GM21360 (cell line): ENCODE measurements around the gene TBC1D14.
A peak's percentile ranks its signal among the peaks of the same experiment; 100 is the strongest.

ENCODE experiments used
- ATAC-seq: cut with Tn5 transposase; IDR thresholded peaks from one replicate; pipeline ENCODE4 v1.9.1; 2021; ENCODE audit warnings: mild to moderate bottlenecking, moderate library complexity; ENCODE audit not compliant: unreplicated experiment

Gene TBC1D14

DNA sequence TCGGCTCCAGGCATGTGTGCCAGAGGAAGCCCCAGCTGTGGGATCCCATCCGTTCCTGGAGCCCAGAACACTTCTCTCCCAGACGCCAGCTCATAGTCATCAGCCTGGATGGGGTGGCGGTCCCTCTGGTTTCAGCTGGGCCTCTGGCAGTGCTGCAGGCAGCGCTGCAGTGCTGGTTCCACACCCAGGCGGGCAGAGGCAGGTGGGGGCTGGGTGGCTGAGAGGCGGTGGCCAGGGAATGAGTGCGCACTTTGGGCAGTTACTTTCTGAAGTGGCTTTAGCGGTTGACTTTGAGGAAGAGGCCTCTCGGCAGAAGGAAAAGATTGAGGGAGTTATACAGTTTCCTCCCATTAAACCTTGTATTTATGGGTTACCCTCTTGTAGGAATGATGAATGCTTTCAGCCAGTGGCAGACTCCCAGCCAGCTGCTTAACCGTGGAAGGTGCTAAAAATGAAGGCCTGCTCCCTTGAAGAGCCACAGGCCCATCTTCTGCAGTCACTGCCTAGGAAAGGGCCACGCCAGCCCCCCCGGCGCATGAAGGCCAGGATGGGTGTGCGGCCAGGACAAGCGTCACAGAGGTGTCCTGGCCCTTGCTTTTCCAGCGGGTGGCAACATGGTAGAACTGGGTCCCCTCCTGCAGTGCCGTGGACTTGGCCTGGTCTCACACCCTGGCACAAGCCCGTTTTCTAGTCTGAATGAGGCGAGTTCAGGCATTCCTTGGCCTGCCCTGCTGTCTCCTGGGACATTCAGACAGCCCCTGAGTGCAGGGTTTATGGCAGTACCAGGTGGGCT is 143.5 kb downstream of the TBC1D14 start:
- no peak for ATAC-seq

DNA sequence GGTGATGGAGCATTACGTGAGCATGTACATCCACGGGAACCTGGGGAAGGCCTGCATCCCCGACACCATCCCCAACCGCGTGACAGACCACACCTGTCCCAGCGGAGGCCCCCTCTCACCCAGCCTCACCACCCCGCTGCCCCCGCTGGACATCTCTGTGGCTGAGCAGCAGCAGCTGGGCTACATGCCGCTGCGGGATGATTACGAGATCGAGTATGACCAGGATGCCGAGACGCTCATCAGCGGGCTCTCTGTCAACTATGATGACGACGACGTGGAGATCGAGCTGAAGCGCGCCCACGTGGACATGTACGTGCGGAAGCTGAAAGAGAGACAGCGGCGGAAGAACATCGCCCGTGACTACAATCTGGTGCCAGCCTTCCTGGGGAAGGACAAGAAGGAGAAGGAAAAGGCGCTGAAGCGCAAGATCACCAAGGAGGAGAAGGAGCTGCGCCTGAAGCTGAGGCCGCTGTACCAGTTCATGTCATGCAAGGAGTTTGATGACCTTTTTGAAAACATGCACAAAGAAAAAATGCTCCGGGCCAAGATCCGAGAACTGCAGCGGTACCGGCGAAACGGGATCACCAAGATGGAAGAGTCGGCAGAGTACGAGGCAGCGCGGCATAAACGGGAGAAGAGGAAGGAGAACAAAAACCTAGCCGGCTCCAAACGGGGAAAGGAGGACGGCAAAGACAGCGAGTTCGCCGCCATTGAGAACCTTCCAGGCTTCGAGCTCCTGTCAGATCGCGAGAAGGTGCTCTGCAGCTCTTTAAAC is 144.7 kb downstream of the TBC1D14 start:
- ATAC-seq, result no peak

DNA sequence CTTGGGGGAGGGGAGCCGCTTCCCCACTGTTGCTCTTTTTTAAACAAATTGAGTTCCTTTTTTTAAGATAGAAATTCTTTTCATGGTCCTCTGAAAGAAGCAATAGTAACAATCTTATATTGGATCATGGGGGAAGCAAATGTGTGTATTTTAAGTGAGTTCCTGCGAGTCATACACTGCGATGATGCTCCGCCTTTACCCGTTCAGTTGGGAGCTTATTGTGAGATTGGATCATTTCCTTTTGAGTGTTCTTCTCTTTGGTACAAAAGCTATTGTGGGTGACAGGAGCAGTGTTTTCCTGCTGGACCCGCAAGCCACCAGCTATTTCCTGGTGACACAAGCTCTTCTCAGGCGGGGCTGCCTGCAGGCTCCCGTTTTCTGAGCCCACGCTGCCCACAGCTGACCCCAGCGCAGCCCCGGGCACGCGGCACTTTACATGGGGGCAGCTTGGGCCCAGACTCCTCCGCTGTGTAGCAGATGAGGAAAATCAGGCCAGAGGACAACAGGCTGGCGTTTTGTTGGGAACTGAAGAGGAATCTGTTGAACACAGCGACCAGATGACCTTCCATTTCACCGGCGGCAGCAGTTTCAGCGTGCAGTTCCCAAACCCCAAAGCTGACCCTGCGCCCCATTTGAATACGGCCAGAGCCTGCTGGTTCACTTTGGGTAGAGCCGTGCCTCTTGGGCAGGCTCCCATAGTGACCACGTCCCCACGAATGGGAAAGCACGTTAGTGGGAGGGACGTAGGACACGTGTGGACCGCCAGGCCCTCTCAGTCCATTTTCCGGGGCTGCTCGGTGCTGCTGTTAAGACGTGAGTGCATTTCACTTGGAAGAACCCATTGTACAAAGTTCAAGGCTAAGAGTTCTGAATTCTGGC is 145.7 kb downstream of the TBC1D14 start:
- ATAC-seq, result no peak

DNA sequence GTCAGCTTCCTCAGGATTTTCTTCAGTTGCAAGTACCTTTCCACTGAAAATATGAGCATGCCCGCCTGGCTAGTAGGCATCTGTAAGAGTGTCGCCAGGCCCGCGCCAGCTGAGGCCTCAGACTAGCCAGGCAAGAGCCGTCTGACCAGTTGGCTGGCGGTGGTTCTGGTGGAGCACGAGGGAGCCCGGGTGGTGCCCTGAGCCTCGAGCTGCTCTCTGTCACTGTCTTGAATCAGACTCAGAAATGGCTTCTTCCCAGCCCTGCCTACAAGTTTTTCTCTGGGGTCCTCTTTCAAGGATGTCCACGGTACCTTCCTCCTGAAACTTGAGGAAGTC is 146.3 kb downstream of the TBC1D14 start:
- ATAC-seq, result no peak

DNA sequence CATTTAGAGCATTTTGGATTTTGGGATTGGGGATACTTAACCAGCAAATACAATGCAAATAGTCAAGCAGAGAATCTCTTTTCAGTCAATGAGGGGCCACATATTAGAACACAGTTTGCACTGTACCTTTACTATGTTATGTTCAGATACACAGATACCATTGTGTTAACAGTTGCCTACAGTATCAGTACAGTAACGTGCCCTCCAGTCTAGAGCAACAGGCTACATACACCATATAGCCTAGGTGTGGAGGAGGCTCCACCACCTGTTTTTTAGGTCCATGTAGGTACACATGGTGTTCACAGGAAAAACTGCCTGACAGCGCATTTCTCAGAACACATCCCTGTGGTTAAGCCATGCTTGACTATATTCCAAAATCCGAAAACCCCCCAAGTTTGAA is 149.2 kb downstream of the TBC1D14 start:
- ATAC-seq, result peak; percentile 15

DNA sequence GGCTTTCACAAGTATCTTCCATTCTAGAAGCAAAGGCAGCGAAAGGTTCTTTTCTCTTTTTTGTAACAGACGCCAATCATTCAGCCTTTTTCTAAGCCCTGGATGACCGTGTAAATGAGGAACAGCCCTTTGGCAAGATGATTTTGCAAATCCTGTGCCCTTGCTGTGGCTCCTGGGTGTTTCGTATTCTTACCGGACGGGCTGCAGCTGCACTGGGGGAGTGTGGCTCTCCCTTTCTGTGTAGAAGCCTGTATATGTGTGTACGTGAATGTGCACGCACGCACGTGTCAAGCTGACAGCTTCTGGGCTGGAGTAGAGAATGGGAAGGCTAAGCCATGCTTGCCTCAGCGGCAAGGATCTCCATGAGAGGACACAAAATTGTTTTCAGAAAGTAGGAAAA is 150.0 kb downstream of the TBC1D14 start:
- ATAC-seq, result no peak

DNA sequence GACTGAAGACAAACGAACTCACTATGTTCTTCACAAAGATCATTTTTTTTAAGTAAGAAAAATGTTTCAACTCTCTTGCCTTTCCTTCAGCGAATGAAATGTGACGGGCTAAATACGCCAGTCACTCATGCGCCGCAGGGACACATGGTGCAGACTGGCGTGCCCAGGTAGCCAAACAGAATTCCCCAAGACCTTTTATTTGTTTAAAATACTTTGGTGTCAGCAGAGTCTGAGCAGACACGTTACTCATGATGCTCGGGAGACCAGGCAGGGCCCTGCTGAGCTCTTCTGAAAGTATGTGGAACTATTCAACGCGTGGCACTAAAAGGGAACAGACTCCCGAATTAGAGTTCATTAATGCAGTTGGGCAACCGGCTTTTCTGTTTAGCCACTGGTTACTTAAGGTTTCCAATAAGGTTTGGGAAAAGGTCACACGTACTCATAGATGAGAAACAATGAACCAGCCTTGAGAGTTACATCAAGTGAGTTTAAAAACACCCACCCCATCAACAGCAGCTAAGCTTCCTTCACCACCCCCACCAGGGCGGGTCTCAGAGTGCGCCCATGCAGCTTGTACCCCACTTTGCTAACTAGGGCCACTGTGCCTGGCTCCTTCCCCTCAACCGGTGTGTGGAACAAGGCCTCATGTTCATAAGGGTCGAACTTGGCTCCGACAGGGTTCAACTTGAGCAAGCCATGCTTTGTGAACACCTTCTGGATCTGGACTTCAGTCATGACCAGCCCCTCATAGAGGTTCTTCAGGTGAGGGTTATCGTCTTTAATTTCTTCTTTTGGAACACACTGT is 150.9 kb downstream of the TBC1D14 start:
- no peak for ATAC-seq

DNA sequence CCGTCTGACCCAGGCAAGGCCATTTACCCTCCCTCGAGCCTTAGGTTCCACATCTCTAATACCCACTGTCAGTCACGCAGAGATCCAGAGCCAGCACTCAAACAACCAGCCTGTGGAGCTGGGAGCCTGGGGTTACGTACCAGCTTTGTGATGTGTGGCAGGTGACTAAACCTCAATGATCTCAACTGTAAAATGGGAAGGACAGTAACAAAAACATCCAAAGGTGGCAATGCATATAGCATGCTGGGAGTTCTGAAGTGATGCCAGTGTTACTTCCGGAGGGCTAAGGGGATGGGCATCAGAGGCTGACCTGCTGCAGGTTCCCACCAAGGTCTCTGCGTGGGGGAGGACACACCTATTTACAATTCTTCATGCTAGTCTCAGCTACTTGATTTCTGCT is 152.2 kb downstream of the TBC1D14 start:
- no peak for ATAC-seq

DNA sequence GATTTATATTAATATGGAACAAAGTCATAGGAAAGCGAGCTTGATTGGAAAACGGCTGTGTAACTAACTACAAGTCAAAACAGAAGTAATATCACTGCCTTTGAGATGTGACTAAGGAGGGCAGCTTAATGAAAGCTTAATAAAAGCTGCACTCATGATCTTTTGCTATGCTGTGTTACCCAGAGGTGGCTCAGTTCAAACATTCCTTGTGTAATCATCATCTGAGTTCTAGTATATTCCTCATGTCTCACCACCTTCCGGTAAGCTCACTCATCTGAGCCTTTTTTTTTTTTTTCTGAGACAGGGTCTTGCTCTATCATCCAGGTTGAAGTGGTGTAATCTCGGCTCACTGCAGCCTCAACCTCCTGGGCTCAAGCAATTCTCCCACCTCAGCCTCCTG is 153.2 kb downstream of the TBC1D14 start:
- ATAC-seq, result no peak

DNA sequence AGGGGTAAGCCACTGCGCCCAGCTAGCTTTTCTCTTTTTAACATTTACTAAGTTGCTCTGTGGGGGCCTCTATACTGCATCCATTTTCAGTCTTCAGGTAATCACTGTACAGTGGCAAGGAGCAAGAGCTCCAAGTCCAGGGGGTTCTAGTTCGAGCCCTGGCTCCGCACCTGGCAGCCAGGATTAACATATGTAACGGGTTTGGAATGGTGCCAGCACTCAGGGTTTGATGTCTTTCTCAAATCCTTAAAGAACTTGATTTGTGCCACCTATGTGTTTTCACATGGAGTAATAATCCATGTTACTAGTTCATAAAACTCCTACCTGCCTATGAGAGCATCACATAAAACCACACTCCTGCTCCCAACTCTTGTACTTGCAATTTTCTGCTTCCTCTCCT is 153.7 kb downstream of the TBC1D14 start:
- no peak for ATAC-seq

DNA sequence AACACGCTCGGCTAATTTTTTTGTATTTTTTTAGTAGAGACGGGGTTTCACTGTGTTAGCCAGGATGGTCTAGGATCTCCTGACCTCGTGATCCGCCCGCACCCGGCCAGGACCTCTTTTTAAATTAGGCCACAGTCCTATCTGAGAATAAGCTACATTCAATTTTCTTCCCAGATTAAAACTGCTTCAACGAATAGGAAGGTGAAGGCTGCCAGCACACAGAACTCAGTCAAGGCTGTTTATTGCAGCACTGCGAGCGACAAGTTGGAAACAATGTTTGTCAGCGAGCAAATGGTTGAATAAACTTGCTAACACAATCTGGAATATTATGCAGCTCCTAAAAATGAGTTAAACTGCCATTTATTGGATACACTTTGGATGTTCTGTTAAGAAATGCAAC is 156.4 kb downstream of the TBC1D14 start:
- ATAC-seq, result no peak

DNA sequence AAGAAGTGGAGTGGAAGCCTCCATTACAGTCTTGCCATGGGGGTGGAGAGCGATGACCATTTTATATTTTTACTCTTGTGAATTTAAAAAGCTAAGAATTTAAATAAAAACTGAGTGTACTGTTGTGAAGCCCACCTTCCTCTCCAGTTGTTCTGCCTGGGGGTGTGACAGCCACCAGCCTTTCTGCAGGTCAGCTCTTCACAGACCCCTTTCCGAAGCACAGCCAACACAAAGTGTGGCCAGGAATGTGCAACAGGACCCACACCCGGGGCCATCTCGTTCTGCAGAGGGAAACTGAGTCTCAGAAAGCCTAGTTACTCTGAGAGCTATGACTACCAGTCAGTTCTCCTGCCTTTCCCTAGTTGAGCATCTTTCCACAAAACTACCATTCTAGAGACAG is 156.9 kb downstream of the TBC1D14 start:
- ATAC-seq, result no peak

DNA sequence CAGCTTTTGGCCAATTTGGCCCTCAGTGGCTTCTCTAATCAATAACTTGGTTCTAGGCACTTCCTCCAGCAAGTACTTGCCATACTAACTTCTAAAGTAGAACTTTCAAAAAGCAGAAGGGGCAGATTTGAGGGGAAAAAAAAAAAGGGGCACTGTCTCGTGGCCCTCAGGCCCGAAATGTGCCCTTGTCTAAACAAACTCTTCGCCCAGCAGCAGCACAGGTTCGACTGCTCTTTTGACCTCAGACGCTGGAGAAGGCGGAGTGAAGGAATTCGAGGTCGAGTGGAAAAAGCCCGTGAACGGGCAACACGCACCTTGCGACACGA is 157.5 kb downstream of the TBC1D14 start:
- no peak for ATAC-seq

DNA sequence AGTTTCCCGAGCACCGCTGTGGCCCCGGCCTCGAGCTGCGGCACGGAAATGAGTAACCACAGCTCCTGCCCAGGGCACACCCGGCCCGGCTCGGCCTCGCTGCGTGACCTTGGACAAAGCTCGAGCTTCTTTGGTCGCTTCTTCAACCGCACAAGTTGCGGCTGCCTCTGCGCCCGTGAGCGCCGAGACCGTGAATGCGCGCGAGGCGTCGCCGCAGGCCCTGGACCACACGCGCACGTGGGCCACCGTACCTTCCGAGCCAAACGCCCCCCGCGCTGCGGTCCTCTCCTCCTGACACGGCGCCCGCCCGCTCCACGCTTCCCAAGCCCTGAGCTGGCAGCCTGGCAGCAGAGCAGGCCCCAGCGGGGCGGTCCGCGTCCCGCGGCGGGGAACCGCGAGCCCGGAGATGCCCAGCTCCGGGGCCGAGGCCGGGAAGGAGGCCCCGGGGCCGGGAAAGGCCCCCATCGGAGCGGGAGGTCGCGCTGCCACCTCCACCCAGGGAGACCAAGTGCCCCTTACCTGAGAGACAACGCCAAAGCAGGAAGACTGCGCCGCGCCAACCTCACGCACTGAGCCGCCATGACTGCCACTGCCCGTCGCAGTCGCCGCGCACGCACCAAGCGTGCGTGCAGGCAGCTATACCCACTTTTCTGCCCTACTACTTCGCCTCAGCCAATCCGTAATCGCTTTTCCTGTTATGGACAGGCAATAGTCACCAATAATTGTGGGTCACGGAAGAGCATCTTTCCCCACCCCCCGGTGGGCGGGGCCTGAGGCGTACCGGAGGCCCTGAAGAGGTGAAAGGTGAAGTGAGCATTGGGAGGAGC is 158.0 kb downstream of the TBC1D14 start, which contains the start of gene GRPEL1:
Gene GRPEL1, minus strand, starts transcription at position 613 of the 827 bp plus-strand sequence. Its CDS starts 32 bp downstream, at position 581.
- ATAC-seq, result peak; percentile 89

DNA sequence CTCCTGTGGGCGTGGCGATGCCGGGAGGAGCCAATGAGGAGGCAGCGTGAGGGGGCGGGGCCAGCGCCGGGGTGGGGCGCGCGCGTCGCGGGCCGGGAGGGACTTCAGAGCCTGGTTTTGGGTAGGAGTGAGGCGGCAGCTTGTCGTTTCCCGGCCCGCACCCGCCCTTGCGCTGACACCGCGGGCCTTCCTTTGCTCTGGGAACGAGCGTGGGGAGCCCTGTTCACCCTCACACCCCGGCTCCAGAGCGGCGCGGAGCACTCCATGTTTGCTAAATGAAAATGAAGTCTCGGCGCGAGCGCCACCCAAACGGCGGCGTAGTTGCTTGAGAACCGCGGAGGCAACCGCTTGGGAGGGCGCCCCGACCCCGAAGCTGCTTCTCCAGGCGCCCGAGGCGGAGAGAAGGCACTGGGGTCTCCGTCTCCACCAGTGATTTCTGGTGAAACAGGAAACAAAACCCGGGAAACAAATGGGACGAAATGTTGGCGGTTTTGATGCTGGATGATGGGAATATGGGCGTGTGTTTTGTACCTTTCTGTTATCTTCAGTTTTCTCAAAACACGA is 158.7 kb downstream of the TBC1D14 start:
- peak; percentile 12 for ATAC-seq

DNA sequence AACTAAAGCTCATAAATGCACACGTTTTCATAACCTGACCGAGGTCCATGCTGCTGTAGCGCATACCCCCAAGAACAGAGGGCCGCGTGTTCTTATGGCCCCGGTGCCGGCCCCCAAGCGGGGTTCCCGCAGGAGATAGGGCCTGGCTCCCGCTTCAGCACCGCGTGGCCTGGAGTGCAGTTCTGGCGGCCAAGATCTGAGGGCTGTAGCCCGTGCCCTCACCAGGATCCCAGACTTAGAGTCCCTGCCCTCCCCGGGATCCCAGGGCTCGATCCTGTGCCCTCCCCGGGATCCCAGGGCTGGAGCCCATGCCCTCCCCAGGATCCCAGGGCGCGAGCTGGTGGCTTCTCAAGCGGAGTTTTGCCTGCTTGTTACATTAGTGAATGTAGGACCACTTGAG is 159.3 kb downstream of the TBC1D14 start:
- ATAC-seq, result no peak

DNA sequence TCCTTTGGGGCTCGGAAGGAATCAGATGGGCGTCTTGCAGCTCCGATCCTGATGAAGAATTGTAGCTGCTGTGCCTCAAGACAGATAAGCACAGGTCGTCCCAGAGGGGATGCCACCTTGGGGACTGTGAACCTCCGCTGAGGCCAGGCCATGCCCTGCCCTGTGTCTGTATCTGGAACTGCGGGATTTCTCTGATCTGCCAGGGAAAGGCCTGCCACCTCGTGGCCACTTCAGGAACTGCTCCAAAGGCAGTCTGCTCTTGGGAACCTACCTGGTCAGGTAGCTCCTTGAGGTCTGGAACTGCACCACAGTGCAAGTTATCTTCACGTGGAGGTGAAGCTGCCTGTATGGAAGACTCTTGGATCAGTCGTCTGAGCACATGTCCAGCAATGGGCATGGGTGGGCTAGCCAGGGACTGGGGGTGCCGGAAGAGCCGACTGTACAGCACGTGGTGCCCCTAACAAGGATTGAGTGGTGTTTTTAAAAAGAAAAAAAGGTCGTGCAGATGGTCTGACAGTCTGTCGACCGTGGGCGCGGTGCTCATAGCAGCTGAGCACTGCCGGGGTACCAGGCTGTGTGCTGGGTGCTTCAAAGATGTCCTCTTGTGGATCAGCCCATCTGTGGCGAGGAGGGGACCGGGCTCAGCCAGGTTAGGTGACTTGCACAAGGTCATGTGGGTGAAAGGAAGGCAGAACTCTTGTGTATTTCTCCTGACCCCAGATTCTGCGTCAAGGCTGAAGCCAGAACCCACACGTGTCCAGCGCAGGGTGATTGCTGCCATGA is 161.3 kb downstream of the TBC1D14 start:
- peak; percentile 39 for ATAC-seq

DNA sequence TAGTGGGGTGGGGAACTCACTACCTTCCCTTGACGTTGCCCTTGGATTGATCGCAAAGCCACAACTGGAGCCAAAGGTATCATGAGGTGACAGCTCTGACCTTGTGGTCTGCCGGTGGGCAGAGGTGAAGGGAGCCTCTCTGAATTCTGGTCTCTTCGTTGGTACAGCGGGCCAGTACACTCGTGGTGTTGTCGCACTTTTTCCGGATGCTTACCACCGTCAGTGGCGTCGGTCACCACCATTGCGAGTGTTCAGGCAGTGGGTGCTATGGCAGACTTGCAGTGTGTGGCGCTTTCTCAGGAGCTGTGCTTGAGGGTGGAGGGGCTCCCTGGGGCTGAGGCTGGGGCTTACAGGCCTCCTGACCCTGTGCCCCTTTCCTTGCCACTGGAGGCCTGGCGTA is 163.4 kb downstream of the TBC1D14 start:
- no peak for ATAC-seq
